GM12872 (cell line): ENCODE measurements around the gene MCHR2.

ENCODE experiments used
- TF ChIP-seq, protein P1 (sequence below): IDR thresholded peaks from 3 replicates; pipeline ENCODE4 v1.5.1; 2011; ENCODE audit warnings: low read depth, mild to moderate bottlenecking, low read length, moderate library complexity; ENCODE audit not compliant: insufficient read depth

Gene MCHR2

DNA sequence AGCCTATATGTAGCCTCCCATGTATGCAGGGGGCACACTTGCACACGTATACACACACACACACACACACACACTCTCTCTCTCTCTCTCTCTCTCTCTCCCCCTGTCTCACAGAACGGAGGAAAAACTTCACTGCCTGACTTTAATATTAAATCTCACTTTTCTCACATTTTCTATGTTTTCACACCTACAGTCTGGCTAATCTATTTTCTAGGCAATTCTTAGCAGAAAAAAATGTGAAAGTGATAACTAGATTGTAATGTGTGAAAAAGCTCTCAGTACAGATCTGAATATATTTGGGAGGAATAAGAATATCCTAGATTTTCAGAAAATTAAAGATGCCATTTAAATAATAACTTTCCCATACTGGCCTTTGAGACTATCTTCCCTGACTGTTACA, 120.9 kb downstream of the MCHR2 start:
- TF ChIP-seq, protein P1, sequence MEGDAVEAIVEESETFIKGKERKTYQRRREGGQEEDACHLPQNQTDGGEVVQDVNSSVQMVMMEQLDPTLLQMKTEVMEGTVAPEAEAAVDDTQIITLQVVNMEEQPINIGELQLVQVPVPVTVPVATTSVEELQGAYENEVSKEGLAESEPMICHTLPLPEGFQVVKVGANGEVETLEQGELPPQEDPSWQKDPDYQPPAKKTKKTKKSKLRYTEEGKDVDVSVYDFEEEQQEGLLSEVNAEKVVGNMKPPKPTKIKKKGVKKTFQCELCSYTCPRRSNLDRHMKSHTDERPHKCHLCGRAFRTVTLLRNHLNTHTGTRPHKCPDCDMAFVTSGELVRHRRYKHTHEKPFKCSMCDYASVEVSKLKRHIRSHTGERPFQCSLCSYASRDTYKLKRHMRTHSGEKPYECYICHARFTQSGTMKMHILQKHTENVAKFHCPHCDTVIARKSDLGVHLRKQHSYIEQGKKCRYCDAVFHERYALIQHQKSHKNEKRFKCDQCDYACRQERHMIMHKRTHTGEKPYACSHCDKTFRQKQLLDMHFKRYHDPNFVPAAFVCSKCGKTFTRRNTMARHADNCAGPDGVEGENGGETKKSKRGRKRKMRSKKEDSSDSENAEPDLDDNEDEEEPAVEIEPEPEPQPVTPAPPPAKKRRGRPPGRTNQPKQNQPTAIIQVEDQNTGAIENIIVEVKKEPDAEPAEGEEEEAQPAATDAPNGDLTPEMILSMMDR, result no peak

GRCh38 chr6:99871641-99872040, 122.4 kb downstream of the MCHR2 start:
- TF ChIP-seq, protein P1, result no peak
